OCI-LY7 (cell line): ENCODE measurements around the gene SND1.

Experiments used
- CTCF ChIP-seq: fragments of 200-600 bp; sonication (generic); conservative IDR thresholded peaks from 2 replicates; pipeline ENCODE4 v1.5.1; 2014; ENCODE audit warnings: mild to moderate bottlenecking, antibody characterized with exemption, low read length, moderate library complexity, mixed read lengths
- EZH2phosphoT487 ChIP-seq: fragments of 200-600 bp; sonication (generic); IDR thresholded peaks from 2 replicates; pipeline ENCODE4 v1.6.1; 2018; ENCODE audit warnings: low read depth, borderline replicate concordance, mild to moderate bottlenecking, mixed run types, antibody characterized with exemption, low read length, moderate library complexity, mixed read lengths

GRCh38 chr7:127654404-127655394 lies 2.7 kb downstream of the SND1 start:
- TF ChIP-seq CTCF (no peak), EZH2phosphoT487 (no peak)
